PC-9 (cell line): ENCODE measurements around the gene FAM83D. TPM values are rescaled to one million over a fixed set of nuclear protein-coding genes. Genes with fewer than 3 reads are reported as not detected.

Experiments
- BruUV-seq: library from RNA; stranded (reverse); fragments of 400-500 nt; replicated peaks from 2 replicates; lab custom pipeline; 2021; lab: Mats Ljungman, UMichigan
- CTCF ChIA-PET: fragments of 300-600 bp; sonication (Branson Sonifier 250); formaldehyde crosslinking; loops from one replicate; lab custom pipeline; 2022; ENCODE audit warnings: antibody characterized with exemption; lab: Charles Lee
- POLR2A ChIA-PET: fragments of 300-600 bp; sonication (Branson Sonifier 250); formaldehyde crosslinking; loops from one replicate; lab custom pipeline; 2022; ENCODE audit warnings: antibody characterized with exemption; ENCODE audit not compliant: unreplicated experiment; lab: Charles Lee
- DNase-seq, 2 experiments: peaks; one replicate each; pipeline versions ENCODE4 v3.0.0 to v3.0.0-alpha.2; 2015 to 2022; ENCODE audit warnings: mixed read lengths in 1 of 2
- H2AFZ ChIP-seq: fragments of 200-600 bp; sonication (generic); 2 replicates; pipeline ENCODE4 v1.8.1; 2017; ENCODE audit warnings: antibody characterized with exemption
- H3F3A ChIP-seq: fragments of 200-600 bp; sonication (generic); 2 replicates; pipeline ENCODE4 v1.8.1; 2017; ENCODE audit warnings: antibody characterized with exemption, mild to moderate bottlenecking, low read depth; ENCODE audit not compliant: insufficient read depth
- H3K27ac ChIP-seq: fragments of 200-600 bp; sonication (generic); 2 replicates; pipeline ENCODE4 v1.6.1; 2016; ENCODE audit warnings: mixed run types
- H3K27me3 ChIP-seq: fragments of 200-600 bp; sonication (generic); 2 replicates; pipeline ENCODE4 v1.6.1; 2016; ENCODE audit warnings: low read depth, mixed run types; ENCODE audit not compliant: insufficient read depth
- H3K36me3 ChIP-seq: fragments of 200-600 bp; sonication (generic); 2 replicates; pipeline ENCODE4 v1.6.1; 2016; ENCODE audit warnings: low read depth, mixed run types
- H3K4me1 ChIP-seq: fragments of 200-600 bp; sonication (generic); replicated peaks from 2 replicates; pipeline ENCODE4 v1.6.1; 2016; ENCODE audit warnings: mixed run types; ENCODE audit not compliant: insufficient read depth
- H3K4me2 ChIP-seq: fragments of 200-600 bp; sonication (generic); 2 replicates; pipeline ENCODE4 v1.6.1; 2017; ENCODE audit warnings: mixed run types
- H3K4me3 ChIP-seq: fragments of 200-600 bp; sonication (generic); 2 replicates; pipeline ENCODE4 v1.6.1; 2016; ENCODE audit warnings: mixed run types
- H3K79me2 ChIP-seq: fragments of 200-600 bp; sonication (generic); 2 replicates; pipeline ENCODE4 v1.6.1; 2017; ENCODE audit warnings: low read depth, mixed run types
- H3K9me2 ChIP-seq: fragments of 200-600 bp; sonication (generic); 2 replicates; pipeline ENCODE4 v1.8.1; 2017; ENCODE audit warnings: mild to moderate bottlenecking; ENCODE audit not compliant: insufficient read depth
- H3K9me3 ChIP-seq: fragments of 200-600 bp; sonication (generic); 2 replicates; pipeline ENCODE4 v1.8.1; 2016; ENCODE audit warnings: low read depth; ENCODE audit not compliant: insufficient read depth
- H4K20me1 ChIP-seq: fragments of 200-600 bp; sonication (generic); 2 replicates; pipeline ENCODE4 v1.8.1; 2017; ENCODE audit not compliant: insufficient read depth
- CTCF ChIP-seq: fragments of 200-600 bp; sonication (generic); conservative IDR thresholded peaks from 2 replicates; pipeline ENCODE4 v1.6.1; 2017; ENCODE audit warnings: mixed run types, antibody characterized with exemption, mild to moderate bottlenecking, moderate library complexity
- EZH2 ChIP-seq: fragments of 200-600 bp; sonication (generic); IDR thresholded peaks from 2 replicates; pipeline ENCODE4 v1.8.0; 2017; ENCODE audit warnings: antibody characterized with exemption, low read depth
- intact Hi-C: fragments of 100-400 bp; cut with micrococcal nuclease; formaldehyde crosslinking; loops from one replicate; pipeline ENCODE4 v1.10.0; 2022; ENCODE audit not compliant: unreplicated experiment
- total RNA-seq: library from RNA; stranded (reverse); gene quantifications from 2 replicates; pipeline ENCODE4 v1.2.3, GENCODE V29; 2021

The FAM83D gene
- total RNA-seq, 1 experiment from 2014 or later = 57.3 TPM

- CTCF ChIA-PET = interaction anchor here (0.7 kb wide), 1 partner anchor 527 kb away, joined by 3 read pairs; no protein-coding TSS in a partner anchor
- peaks cover 29% of the 10 kb centered on the region for H3K27me3 ChIP-seq
- no peaks in the 10 kb centered on the region for H3F3A ChIP-seq
- H3K4me3 ChIP-seq = no peak overlapping the region
- H3K9me2 ChIP-seq = no peaks in the 10 kb centered on the region
- H3K79me2 ChIP-seq = no peaks in the 10 kb centered on the region
- H3K4me1 ChIP-seq = 0 out of 2 replicates have a peak, but pooled peaks cover 5% of the 10 kb centered on the region
- intact Hi-C loops = loop anchor here (1.0 kb wide), 2 partner anchors 167 to 247 kb away; no protein-coding TSS in a partner anchor
- no peaks in the 10 kb centered on the region for H3K9me3 ChIP-seq
- no peaks in the 10 kb centered on the region for H3K36me3 ChIP-seq
- BruUV-seq = no TSS peak
- POLR2A ChIA-PET = no interaction called here
- no peak overlapping the region for H2AFZ ChIP-seq
- H3K4me2 ChIP-seq = no peak overlapping the region
- no peak for DNase-seq
- no peaks in the 10 kb centered on the region for H4K20me1 ChIP-seq
- H3K27ac ChIP-seq = no peak overlapping the region
- TF ChIP-seq CTCF (no peak), EZH2 (no peak)
These were observed 33.1 kb upstream of the FAM83D start for GRCh38 chr20:38893056-38893564.

GRCh38 chr20:38893565-38894090 is 32.6 kb upstream of the FAM83D start:
- no peaks in the 10 kb centered on the region for H3F3A ChIP-seq
- H3K36me3 ChIP-seq = no peaks in the 10 kb centered on the region
- no peak overlapping the region for H3K27ac ChIP-seq
- no peaks in the 10 kb centered on the region for H3K9me2 ChIP-seq
- ChIA-PET POLR2A (no interaction called here), CTCF (interaction anchor here (0.5 to 0.7 kb wide), 2 partner anchors 103 to 526 kb away, joined by 3 to 4 read pairs; no protein-coding TSS in a partner anchor)
- no peaks in the 10 kb centered on the region for H3K9me3 ChIP-seq
- peaks cover 35% of the 10 kb centered on the region for H3K27me3 ChIP-seq
- no peak overlapping the region for H3K4me3 ChIP-seq
- peak in 1 of 2 experiments; percentile 74 for DNase-seq
- H2AFZ ChIP-seq = no peak overlapping the region
- H3K4me2 ChIP-seq = 0 out of 2 replicates have a peak overlapping the region, but pooled peaks have one; percentile 39
- H3K79me2 ChIP-seq = no peaks in the 10 kb centered on the region
- BruUV-seq = no TSS peak
- H4K20me1 ChIP-seq = no peaks in the 10 kb centered on the region
- no peak for TF ChIP-seq EZH2
- TF ChIP-seq CTCF = peak; percentile 92
- intact Hi-C loops = loop anchor here (1.0 kb wide), 3 partner anchors 142 to 247 kb away; no protein-coding TSS in a partner anchor
- H3K4me1 ChIP-seq = 0 out of 2 replicates have a peak, but pooled peaks cover 5% of the 10 kb centered on the region

GRCh38 chr20:38894091-38894847 is 31.9 kb upstream of the FAM83D start:
- Histone ChIP-seq H3K36me3 (no peaks in the 10 kb centered on the region), H3K4me1 (0 out of 2 replicates have a peak, but pooled peaks cover 5% of the 10 kb centered on the region), H3K4me2 (peak overlapping the region; percentile 39; the same call in 1 of the 2 replicates), H3F3A (no peaks in the 10 kb centered on the region), H3K4me3 (no peak overlapping the region), H2AFZ (no peak overlapping the region), H3K79me2 (no peaks in the 10 kb centered on the region), H4K20me1 (no peaks in the 10 kb centered on the region), H3K27me3 (peaks cover 41% of the 10 kb centered on the region), H3K9me3 (no peaks in the 10 kb centered on the region), H3K9me2 (no peaks in the 10 kb centered on the region), H3K27ac (no peak overlapping the region)
- no peak for DNase-seq
- ChIA-PET CTCF (interaction anchor here (0.5 to 1.3 kb wide), 4 partner anchors 32 to 155 kb away, joined by 3 to 5 read pairs (median 4); partner anchors contain the start of gene FAM83D), POLR2A (no interaction called here)
- intact Hi-C loops = loop anchor here (1.0 kb wide), 1 partner anchor 143 kb away; no protein-coding TSS in a partner anchor
- TF ChIP-seq CTCF (peak; percentile 32; the same call in 1 of the 2 replicates), EZH2 (no peak)
- no TSS peak for BruUV-seq
